ENCODE measurements around the gene VPS37C. TPM values are rescaled to one million over a fixed set of nuclear protein-coding genes. Genes with fewer than 3 reads are reported as not detected.
"Not testable (repeated sequence)": the region's sequence is repeated elsewhere in the genome, so short reads cannot be mapped to it uniquely, and the experiment has no call there.

The VPS37C gene
- 1 to 10 TPM; 6.1 to 7.5 TPM for total RNA-seq

GRCh38 chr11:61161190-61162091 lies at the start of gene VPS37C:
Gene VPS37C (minus strand): TSS chr11:61161426. CDS start chr11:61138829, 22,597 bp downstream.
- Mint-ChIP-seq H3K36me3 (ENCODE audit: low read depth) (peaks cover 3% of the 10 kb centered on the region), H3K27me3 (no peaks in the 10 kb centered on the region), H3K4me3 (peak within 1 kb of the TSS; percentile 88), H3K9me3 (no peaks in the 10 kb centered on the region), H3K27ac (peak within 1 kb of the TSS; percentile 92), H3K4me1 (peaks cover 48% of the 10 kb centered on the region)
- DNase-seq: peak; percentile 93
- POLR2A ChIA-PET: interaction anchor here (0.6 to 1.5 kb wide), 5 partner anchors 111 to 245 kb away, joined by 3 to 5 read pairs (median 3); partner anchors contain the start of gene TMEM138
- CTCF ChIA-PET: interaction anchor here (1.1 to 1.9 kb wide), 2 partner anchors 25 to 27 kb away, joined by 3 to 5 read pairs; no protein-coding TSS in a partner anchor

GRCh38 chr11:61210629-61211028 lies 49.4 kb upstream of the VPS37C start:
- H3K4me1 Mint-ChIP-seq, H3K27me3 Mint-ChIP-seq, H3K9me3 Mint-ChIP-seq: not testable (repeated sequence)

GRCh38 chr11:61207636-61208310 lies 46.5 kb upstream of the VPS37C start:
- H3K27ac Mint-ChIP-seq; CTCF ChIA-PET; H3K9me3 Mint-ChIP-seq; H3K36me3 Mint-ChIP-seq (ENCODE audit: low read depth); H3K27me3 Mint-ChIP-seq; H3K4me1 Mint-ChIP-seq; POLR2A ChIA-PET; DNase-seq; H3K4me3 Mint-ChIP-seq: not testable (repeated sequence)

More at GRCh38 chr11:61210629-61211028, 49.4 kb upstream of the VPS37C start:
- POLR2A ChIA-PET; H3K36me3 Mint-ChIP-seq (ENCODE audit: low read depth); DNase-seq; H3K4me3 Mint-ChIP-seq; CTCF ChIA-PET; H3K27ac Mint-ChIP-seq: not testable (repeated sequence)

GRCh38 chr11:61204502-61205059 lies 43.4 kb upstream of the VPS37C start:
- H3K9me3 Mint-ChIP-seq; H3K4me1 Mint-ChIP-seq; H3K27ac Mint-ChIP-seq; CTCF ChIA-PET; DNase-seq; H3K4me3 Mint-ChIP-seq; POLR2A ChIA-PET; H3K36me3 Mint-ChIP-seq (ENCODE audit: low read depth): not testable (repeated sequence)
- H3K27me3 Mint-ChIP-seq: peaks cover 18% of the 10 kb centered on the region

- H3K4me1 Mint-ChIP-seq; H3K9me3 Mint-ChIP-seq; DNase-seq; CTCF ChIA-PET; H3K4me3 Mint-ChIP-seq; POLR2A ChIA-PET; H3K36me3 Mint-ChIP-seq (ENCODE audit: low read depth); H3K27ac Mint-ChIP-seq: not testable (repeated sequence)
- peaks cover 18% of the 10 kb centered on the region for H3K27me3 Mint-ChIP-seq
Observed at GRCh38 chr11:61203873-61204272, 42.6 kb upstream of the VPS37C start.

- H3K27ac Mint-ChIP-seq; H3K36me3 Mint-ChIP-seq (ENCODE audit: low read depth); DNase-seq; H3K4me3 Mint-ChIP-seq; POLR2A ChIA-PET; H3K9me3 Mint-ChIP-seq; H3K4me1 Mint-ChIP-seq: not testable (repeated sequence)
- CTCF ChIA-PET: interaction anchor here (0.6 kb wide), 1 partner anchor 279 kb away, joined by 4 read pairs; no protein-coding TSS in a partner anchor
- H3K27me3 Mint-ChIP-seq: peaks cover 18% of the 10 kb centered on the region
Observed at GRCh38 chr11:61202950-61203746, 41.9 kb upstream of the VPS37C start, which contains the start of gene PGA3. Gene PGA3 (plus strand): TSS chr11:61203515. CDS start chr11:61203565, 50 bp downstream.

- no peak overlapping the region for H3K4me3 Mint-ChIP-seq
- POLR2A ChIA-PET: no interaction called here
- H3K4me1 Mint-ChIP-seq: peaks cover 4% of the 10 kb centered on the region
- H3K9me3 Mint-ChIP-seq: peaks cover 5% of the 10 kb centered on the region
- DNase-seq: no peak
- no peak overlapping the region for H3K27ac Mint-ChIP-seq
- H3K36me3 Mint-ChIP-seq (ENCODE audit: low read depth): no peaks in the 10 kb centered on the region
- CTCF ChIA-PET: interaction anchor here (0.9 to 1.2 kb wide), 2 partner anchors 13 to 14 kb away, joined by 3 to 5 read pairs; no protein-coding TSS in a partner anchor
- H3K27me3 Mint-ChIP-seq: peaks cover 23% of the 10 kb centered on the region
Observed at GRCh38 chr11:61201476-61201875, 40.2 kb upstream of the VPS37C start.

GRCh38 chr11:61198948-61199523 lies 37.8 kb upstream of the VPS37C start:
- no peaks in the 10 kb centered on the region for H3K36me3 Mint-ChIP-seq (ENCODE audit: low read depth)
- no peak for DNase-seq
- H3K4me3 Mint-ChIP-seq: no peak overlapping the region
- H3K27ac Mint-ChIP-seq: no peak overlapping the region
- peaks cover 5% of the 10 kb centered on the region for H3K9me3 Mint-ChIP-seq
- peaks cover 4% of the 10 kb centered on the region for H3K4me1 Mint-ChIP-seq
- ChIA-PET CTCF (no interaction called here), POLR2A (no interaction called here)
- peaks cover 31% of the 10 kb centered on the region for H3K27me3 Mint-ChIP-seq

- Mint-ChIP-seq H3K4me3 (no peak overlapping the region), H3K27ac (no peak overlapping the region), H3K27me3 (peaks cover 31% of the 10 kb centered on the region), H3K9me3 (peaks cover 5% of the 10 kb centered on the region), H3K36me3 (ENCODE audit: low read depth) (no peaks in the 10 kb centered on the region), H3K4me1 (peaks cover 4% of the 10 kb centered on the region)
- ChIA-PET CTCF (no interaction called here), POLR2A (no interaction called here)
- DNase-seq: no peak
Observed at GRCh38 chr11:61198361-61198760, 37.1 kb upstream of the VPS37C start.

- H3K27ac Mint-ChIP-seq: no peak overlapping the region
- ChIA-PET CTCF (interaction anchor here (1.1 kb wide), 1 partner anchor 8 kb away, joined by 5 read pairs; no protein-coding TSS in a partner anchor), POLR2A (interaction anchor here (0.5 kb wide), 1 partner anchor 74 kb away, joined by 3 read pairs; no protein-coding TSS in a partner anchor)
- peaks cover 5% of the 10 kb centered on the region for H3K9me3 Mint-ChIP-seq
- H3K4me3 Mint-ChIP-seq: no peak overlapping the region
- no peak for DNase-seq
- no peaks in the 10 kb centered on the region for H3K36me3 Mint-ChIP-seq (ENCODE audit: low read depth)
- peaks cover 28% of the 10 kb centered on the region for H3K27me3 Mint-ChIP-seq
- no peaks in the 10 kb centered on the region for H3K4me1 Mint-ChIP-seq
Observed at GRCh38 chr11:61195719-61196118, 34.5 kb upstream of the VPS37C start.

- peaks cover 5% of the 10 kb centered on the region for H3K9me3 Mint-ChIP-seq
- POLR2A ChIA-PET: interaction anchor here (0.5 kb wide), 1 partner anchor 75 kb away, joined by 3 read pairs; no protein-coding TSS in a partner anchor
- H3K4me3 Mint-ChIP-seq: no peak overlapping the region
- CTCF ChIA-PET: interaction anchor here (1.1 kb wide), 1 partner anchor 8 kb away, joined by 5 read pairs; no protein-coding TSS in a partner anchor
- no peaks in the 10 kb centered on the region for H3K36me3 Mint-ChIP-seq (ENCODE audit: low read depth)
- no peak for DNase-seq
- H3K27me3 Mint-ChIP-seq: peaks cover 24% of the 10 kb centered on the region
- H3K27ac Mint-ChIP-seq: no peak overlapping the region
- no peaks in the 10 kb centered on the region for H3K4me1 Mint-ChIP-seq
Observed at GRCh38 chr11:61194981-61195695, 33.9 kb upstream of the VPS37C start.

Measured in activated CD4-positive, alpha-beta memory T cell treated with anti-CD3 and anti-CD28 coated beads, Interleukin-2, amount 10 ng/mL, durations not matched to agents 7 days and 5 days (primary cell).